ENCODE data around the gene PCNX1. TPM values are rescaled to one million over a fixed set of nuclear protein-coding genes. Genes with fewer than 3 reads are reported as not detected.

Gene PCNX1
- total and polyA plus RNA-seq, 9 of the 15 experiments (the other 6 are each of a cell fraction or from before 2014, with no cell fraction given): 0.30 to 4.5 (median 2.3) TPM

DNA sequence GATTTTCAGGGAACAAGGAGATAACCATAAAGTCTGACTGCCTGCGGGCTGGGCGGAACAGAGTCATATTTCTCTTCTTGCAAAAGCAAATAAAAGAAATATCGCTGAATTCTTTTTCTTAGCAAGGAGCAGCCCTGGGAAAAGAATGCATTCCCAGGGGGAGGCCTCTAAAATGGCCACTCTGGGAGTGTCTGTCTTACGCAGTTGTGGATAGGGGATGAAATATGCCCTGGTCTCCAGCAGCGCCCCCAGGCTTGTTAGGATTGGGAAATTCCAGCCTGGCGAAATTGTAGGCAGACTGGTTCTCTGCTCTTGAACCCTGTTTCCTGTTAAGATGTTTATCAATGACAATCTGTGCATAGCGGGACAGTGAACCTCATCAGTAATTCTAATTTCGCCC, 40.5 kb downstream of the PCNX1 start:
- Histone ChIP-seq H3K27me3 (ENCODE audit: control insufficient read depth in 2 of 2, insufficient read depth in 2 of 2, low read length in 2 of 2) (no peaks in the 10 kb centered on the region), H4K20me1 (replicated peaks; ENCODE audit: control insufficient read depth, insufficient read depth, low read length) (no peaks in the 10 kb centered on the region), H2AFZ (ENCODE audit: low read depth, low read length) (no peak overlapping the region), H3K27ac (ENCODE audit: extremely low read depth, low read depth, low read length) (no peak overlapping the region), H3K79me2 (ENCODE audit: control insufficient read depth, insufficient read depth, low read length) (no peaks in the 10 kb centered on the region), H3K9me1 (ENCODE audit: control insufficient read depth, insufficient read depth, low read length) (no peaks in the 10 kb centered on the region), H3K9ac (ENCODE audit: insufficient read depth in 1 of 2, low read depth in 2 of 2, low read length in 2 of 2) (no peak overlapping the region), H3K4me3 (no peak overlapping the region), H3K4me1 (replicated peaks in 1 of 2; ENCODE audit: control insufficient read depth in 2 of 2, insufficient read depth in 2 of 2, low read length in 2 of 2) (no peaks in the 10 kb centered on the region), H3K4me2 (ENCODE audit: insufficient read depth, low read length) (no peak overlapping the region), H3K9me3 (replicated peaks; ENCODE audit: control insufficient read depth, insufficient read depth, low read depth, low read length) (no peaks in the 10 kb centered on the region; the same call in 1 of the 2 replicates), H3K36me3 (ENCODE audit: control insufficient read depth, insufficient read depth, low read length) (no peaks in the 10 kb centered on the region)
- ChIA-PET CTCF (ENCODE audit: low intra/inter-chr PET ratio) (no interaction called here), POLR2A (no interaction called here)
- WGBS (ENCODE audit: insufficient coverage, low coverage, missing lambda C conversion rate): 22% methylated on average over 7 of the region's 8 CpGs
- FAIRE-seq: no peak
- no TSS peak for BruUV-seq (replicated peaks)
- in situ Hi-C loops (cut with MboI) (no loop called here), intact Hi-C loops (cut with micrococcal nuclease) (no loop called here)
- peak in 1 of 4 experiments; percentile 0 for DNase-seq (ENCODE audit: extremely low read depth in 1 of 4, low spot score in 3 of 4)
- ATAC-seq: no peak
- TF ChIP-seq CBX5 (IDR thresholded peaks at IDR 0.05; ENCODE audit: borderline replicate concordance, low read depth) (peak; percentile 74; the same call in 1 of the 2 replicates), ZNF655 (CRISPR knock-in tag; IDR thresholded peaks at IDR 0.05) (no peak)

DNA sequence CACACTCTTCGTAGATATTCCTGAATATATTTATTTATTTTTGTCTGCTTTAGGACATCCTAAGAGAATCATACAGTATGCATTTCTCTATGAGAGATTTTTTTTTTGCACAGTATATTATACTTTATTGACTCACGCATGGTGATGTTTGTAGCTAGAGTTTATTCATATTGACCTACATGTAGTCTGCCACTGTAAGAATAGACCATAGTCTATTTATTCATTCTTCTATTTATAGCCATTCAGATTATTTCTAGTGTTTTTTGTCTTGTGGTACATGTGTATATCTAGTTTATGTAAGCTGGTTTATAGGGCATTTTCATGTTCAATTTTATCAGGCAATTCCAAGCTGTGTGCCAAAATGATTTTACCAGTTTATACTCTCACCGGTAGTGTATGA, 45.2 kb downstream of the PCNX1 start:
- BruUV-seq (replicated peaks): no TSS peak
- FAIRE-seq: no peak
- no peak for TF ChIP-seq ZFP1 (CRISPR knock-in tag; IDR thresholded peaks at IDR 0.05)
- TF ChIP-seq MYBL2 (IDR thresholded peaks at IDR 0.05; ENCODE audit: low read depth): no peak
- no peak for TF ChIP-seq MYBL2 (CRISPR knock-in tag; IDR thresholded peaks at IDR 0.05; ENCODE audit: borderline replicate concordance)
- TF ChIP-seq MXD1 (CRISPR knock-in tag; IDR thresholded peaks at IDR 0.05; ENCODE audit: borderline replicate concordance, poor library complexity, severe bottlenecking): no peak
- no peak for TF ChIP-seq RAD51 (IDR thresholded peaks at IDR 0.05; ENCODE audit: borderline replicate concordance, low read depth)
- no peak for TF ChIP-seq MCM7 (IDR thresholded peaks at IDR 0.05)
- TF ChIP-seq PHB (CRISPR knock-in tag; IDR thresholded peaks at IDR 0.05): no peak
- no peak for TF ChIP-seq ZNF175 (CRISPR knock-in tag; IDR thresholded peaks at IDR 0.05; ENCODE audit: low read depth)
- no peak for TF ChIP-seq RB1 (IDR thresholded peaks at IDR 0.05; ENCODE audit: low read depth)
- no peak for TF ChIP-seq SLC30A9 (CRISPR knock-in tag; IDR thresholded peaks at IDR 0.05)
- TF ChIP-seq KAT2B (IDR thresholded peaks at IDR 0.05; ENCODE audit: low read depth, low read length): no peak
- TF ChIP-seq ZNF445 (CRISPR knock-in tag; IDR thresholded peaks at IDR 0.05; ENCODE audit: low read depth): no peak
- TF ChIP-seq MXI1 (IDR thresholded peaks at IDR 0.05; ENCODE audit: low read depth, low read length): no peak

More for the DNA sequence above, 45.2 kb downstream of the PCNX1 start:
- no peaks in the 10 kb centered on the region for H4K20me1 ChIP-seq (replicated peaks; ENCODE audit: control insufficient read depth, insufficient read depth, low read length)
- 29% methylated on average over 3 of the region's 3 CpGs for WGBS (ENCODE audit: insufficient coverage, low coverage, missing lambda C conversion rate)
- H3K9me3 ChIP-seq (replicated peaks; ENCODE audit: control insufficient read depth, insufficient read depth, low read depth, low read length): no peaks in the 10 kb centered on the region; the same call in 1 of the 2 replicates
- no peaks in the 10 kb centered on the region for H3K27me3 ChIP-seq (ENCODE audit: control insufficient read depth in 2 of 2, insufficient read depth in 2 of 2, low read length in 2 of 2)
- H3K79me2 ChIP-seq (ENCODE audit: control insufficient read depth, insufficient read depth, low read length): no peaks in the 10 kb centered on the region
- CTCF ChIA-PET (ENCODE audit: low intra/inter-chr PET ratio): no interaction called here
- DNase-seq (ENCODE audit: extremely low read depth in 1 of 4, low spot score in 3 of 4): no peak
- H2AFZ ChIP-seq (ENCODE audit: low read depth, low read length): no peak overlapping the region
- intact Hi-C loops (cut with micrococcal nuclease) (no loop called here), in situ Hi-C loops (cut with MboI) (no loop called here)
- no peaks in the 10 kb centered on the region for H3K9me1 ChIP-seq (ENCODE audit: control insufficient read depth, insufficient read depth, low read length)
- no peak overlapping the region for H3K4me2 ChIP-seq (ENCODE audit: insufficient read depth, low read length)
- ATAC-seq: no peak
- POLR2A ChIA-PET: interaction anchor here (0.5 to 0.9 kb wide), 3 partner anchors 35 to 820 kb away, joined by 3 read pairs; no protein-coding TSS in a partner anchor
- no peak overlapping the region for H3K27ac ChIP-seq (ENCODE audit: extremely low read depth, low read depth, low read length)
- no peak overlapping the region for H3K4me3 ChIP-seq
- no peaks in the 10 kb centered on the region for H3K4me1 ChIP-seq (replicated peaks in 1 of 2; ENCODE audit: control insufficient read depth in 2 of 2, insufficient read depth in 2 of 2, low read length in 2 of 2)
- H3K36me3 ChIP-seq (ENCODE audit: control insufficient read depth, insufficient read depth, low read length): no peaks in the 10 kb centered on the region
- H3K9ac ChIP-seq (ENCODE audit: insufficient read depth in 1 of 2, low read depth in 2 of 2, low read length in 2 of 2): no peak overlapping the region
